HG02970 (cell line): ENCODE measurements around the gene CACNA2D4.

Source experiments
- ATAC-seq: cut with Tn5 transposase; IDR thresholded peaks from one replicate; pipeline ENCODE4 v1.9.1; 2021; ENCODE audit warnings: mild to moderate bottlenecking, moderate library complexity, moderate number of reproducible peaks; ENCODE audit not compliant: unreplicated experiment, low FRiP score

The CACNA2D4 gene

GRCh38 chr12:1760566-1761382 lies 157.7 kb downstream of the CACNA2D4 start:
- ATAC-seq = no peak

GRCh38 chr12:1758887-1759286 lies 159.6 kb downstream of the CACNA2D4 start:
- ATAC-seq = no peak

- ATAC-seq = no peak
Measured at GRCh38 chr12:1758376-1758775, 160.1 kb downstream of the CACNA2D4 start.

GRCh38 chr12:1750300-1750699 lies 168.2 kb downstream of the CACNA2D4 start:
- ATAC-seq = no peak

- ATAC-seq = no peak
Measured at GRCh38 chr12:1749019-1749418, 169.4 kb downstream of the CACNA2D4 start.

GRCh38 chr12:1747609-1748008 lies 170.8 kb downstream of the CACNA2D4 start:
- no peak for ATAC-seq

- ATAC-seq = no peak
Measured at GRCh38 chr12:1744932-1745331, 173.5 kb downstream of the CACNA2D4 start.
